Keratinocyte (primary cell): ENCODE data around the gene SDR39U1. TPM values are rescaled to one million over a fixed set of nuclear protein-coding genes. Genes with fewer than 3 reads are reported as not detected.
A peak's percentile ranks its signal among the peaks of the same experiment; 100 is the strongest.

Experiments used
- DNase-seq: peaks from one replicate; pipeline ENCODE4 v3.0.0-alpha.2; 2011; ENCODE audit warnings: low read depth, missing footprints, low spot score
- FAIRE-seq: peaks from 2 replicates; lab custom pipeline; 2011; peaks lifted over from hg19 to GRCh38; lab: Jason Lieb, UNC
- H2AFZ ChIP-seq: 2 replicates; pipeline ENCODE4 v1.6.0; 2012; ENCODE audit warnings: low read length, control low read depth, inconsistent platforms; ENCODE audit not compliant: control insufficient read depth
- H3K27ac ChIP-seq: 2 replicates; pipeline ENCODE4 v1.5.1; 2011; ENCODE audit warnings: low read length; ENCODE audit not compliant: control insufficient read depth, insufficient read depth
- H3K27me3 ChIP-seq: 3 replicates; pipeline ENCODE4 v1.6.0; 2011; ENCODE audit warnings: low read length; ENCODE audit not compliant: control insufficient read depth, insufficient read depth; ENCODE audit errors: extremely low read depth
- H3K36me3 ChIP-seq, 2 experiments: 2 replicates in 1 of 2; 3 replicates in 1 of 2; pipeline ENCODE4 v1.5.1; 2011; ENCODE audit warnings: low read length in 2 of 2, mild to moderate bottlenecking in 1 of 2; ENCODE audit not compliant: control insufficient read depth in 2 of 2, insufficient read depth in 2 of 2; ENCODE audit errors: extremely low read depth in 1 of 2
- H3K4me1 ChIP-seq: 3 replicates; pipeline ENCODE4 v1.5.1; 2011; ENCODE audit warnings: low read length; ENCODE audit not compliant: control insufficient read depth, insufficient read depth; ENCODE audit errors: extremely low read depth
- H3K4me2 ChIP-seq: 3 replicates; pipeline ENCODE4 v1.6.0; 2011; ENCODE audit warnings: low read depth, low read length; ENCODE audit not compliant: control insufficient read depth, insufficient read depth; ENCODE audit errors: extremely low read depth
- H3K4me3 ChIP-seq, 3 experiments: fragments of 200-600 bp in 1 of 3; sonication (generic) in 1 of 3; 2 replicates in 2 of 3; 3 replicates in 1 of 3; pipeline ENCODE4 v1.5.1; 2011 to 2016; ENCODE audit warnings: low read length in 3 of 3, mild to moderate bottlenecking in 3 of 3, control low read depth in 2 of 3, inconsistent platforms in 1 of 3, low read depth in 1 of 3, mixed read lengths in 1 of 3, mixed run types in 1 of 3, moderate library complexity in 1 of 3; ENCODE audit not compliant: control insufficient read depth in 2 of 3, insufficient read depth in 2 of 3; ENCODE audit errors: extremely low read depth in 1 of 3
- H3K79me2 ChIP-seq: 2 replicates; pipeline ENCODE4 v1.6.0; 2012; ENCODE audit warnings: low read length; ENCODE audit not compliant: control insufficient read depth, insufficient read depth
- H3K9ac ChIP-seq: 3 replicates; pipeline ENCODE4 v1.6.0; 2011; ENCODE audit warnings: low read length; ENCODE audit not compliant: control insufficient read depth, insufficient read depth; ENCODE audit errors: extremely low read depth
- H3K9me1 ChIP-seq: 3 replicates; pipeline ENCODE4 v1.6.0; 2011; ENCODE audit warnings: low read length; ENCODE audit not compliant: control insufficient read depth, insufficient read depth; ENCODE audit errors: extremely low read depth
- H3K9me3 ChIP-seq: 2 replicates; pipeline ENCODE4 v1.5.1; 2012; ENCODE audit warnings: low read depth, low read length; ENCODE audit not compliant: control insufficient read depth
- H4K20me1 ChIP-seq: 3 replicates; pipeline ENCODE4 v1.6.0; 2011; ENCODE audit warnings: low read length; ENCODE audit not compliant: control insufficient read depth, insufficient read depth; ENCODE audit errors: extremely low read depth
- CTCF ChIP-seq, 3 experiments: IDR thresholded peaks in 1 of 3; conservative IDR thresholded peaks in 1 of 3; optimal IDR thresholded peaks in 1 of 3; 2 replicates in 2 of 3; 3 replicates in 1 of 3; pipeline versions ENCODE3 to v1.5.1; 2011; ENCODE audit warnings: low read length in 3 of 3, mild to moderate bottlenecking in 3 of 3, moderate library complexity in 2 of 3, control low read depth in 1 of 3, inconsistent platforms in 1 of 3; ENCODE audit not compliant: insufficient read depth in 2 of 3; ENCODE audit errors: extremely low read depth in 1 of 3
- EZH2 ChIP-seq: IDR thresholded peaks from one replicate; pipeline ENCODE4 v1.6.1; 2012; ENCODE audit warnings: inconsistent platforms, mild to moderate bottlenecking, low read length, moderate library complexity
- dilution Hi-C: fragments of 300-500 bp; cut with MboI; formaldehyde crosslinking; loops from one replicate; pipeline ENCODE4 v1.7.0; 2020; ENCODE audit warnings: low sequenced_read_pairs; ENCODE audit not compliant: extremely low pct_ligation_motif_present
- polyA plus RNA-seq, 5 experiments: library from polyadenylated mRNA; depleted of rRNA in 3 of 5; stranded (reverse) in 3 of 5; stranded (forward) in 1 of 5; unstranded in 1 of 5; fragments of >200 nt; gene quantifications; 1 replicate in 1 of 5; 2 replicates in 3 of 5; 3 replicates in 1 of 5; pipeline versions ENCODE4 v1.2.1 to v1.2.3, GENCODE V29; 2011 to 2012; ENCODE audit warnings: missing spikeins in 2 of 5, low read depth in 1 of 5, low replicate concordance in 1 of 5

The SDR39U1 gene
- polyA plus RNA-seq, 1 donor (not counting 4 experiments of a cell fraction or from before 2014, with no cell fraction given): 27.4 TPM

DNA sequence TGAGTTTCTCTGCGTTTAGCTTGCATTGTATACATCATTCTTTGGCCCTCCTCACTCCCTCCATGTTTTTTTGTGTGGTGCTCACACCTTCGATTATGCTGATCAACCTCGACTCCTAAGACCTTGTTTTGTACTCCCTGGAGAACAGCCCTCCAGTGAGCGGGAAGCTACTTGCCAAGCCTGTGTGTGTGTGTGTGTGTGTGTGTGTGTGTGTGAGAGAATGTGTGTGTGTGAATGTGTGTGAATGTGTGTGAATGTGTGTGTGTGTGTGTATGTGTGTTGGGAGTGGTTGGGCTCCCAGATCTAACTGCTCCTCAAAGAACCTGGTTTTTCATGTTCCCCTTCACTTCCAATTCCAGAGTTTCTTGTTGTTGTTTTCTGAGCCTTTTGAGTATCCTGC is 37.8 kb downstream of the SDR39U1 start:
- Histone ChIP-seq H3K79me2 (no peaks in the 10 kb centered on the region), H3K36me3 (no peaks in the 10 kb centered on the region), H3K9me3 (no peaks in the 10 kb centered on the region), H3K4me1 (peaks cover 6% of the 10 kb centered on the region), H2AFZ (no peak overlapping the region), H3K27ac (no peak overlapping the region), H3K27me3 (no peaks in the 10 kb centered on the region), H3K4me2 (no peak overlapping the region), H3K9ac (no peak overlapping the region), H3K9me1 (no peaks in the 10 kb centered on the region), H4K20me1 (no peaks in the 10 kb centered on the region), H3K4me3 (no peak overlapping the region)
- dilution Hi-C loops: no loop called here
- no peak for TF ChIP-seq EZH2
- TF ChIP-seq CTCF (optimal IDR thresholded peaks at IDR 0.05 in 1 of 3, IDR thresholded peaks at IDR 0.05 in 1 of 3, conservative IDR thresholded peaks at IDR 0.05 in 1 of 3; ENCODE audit: extremely low read depth in 1 of 3, insufficient read depth in 2 of 3, low read length in 3 of 3): no peak
- DNase-seq (no peak), FAIRE-seq (no peak)

DNA sequence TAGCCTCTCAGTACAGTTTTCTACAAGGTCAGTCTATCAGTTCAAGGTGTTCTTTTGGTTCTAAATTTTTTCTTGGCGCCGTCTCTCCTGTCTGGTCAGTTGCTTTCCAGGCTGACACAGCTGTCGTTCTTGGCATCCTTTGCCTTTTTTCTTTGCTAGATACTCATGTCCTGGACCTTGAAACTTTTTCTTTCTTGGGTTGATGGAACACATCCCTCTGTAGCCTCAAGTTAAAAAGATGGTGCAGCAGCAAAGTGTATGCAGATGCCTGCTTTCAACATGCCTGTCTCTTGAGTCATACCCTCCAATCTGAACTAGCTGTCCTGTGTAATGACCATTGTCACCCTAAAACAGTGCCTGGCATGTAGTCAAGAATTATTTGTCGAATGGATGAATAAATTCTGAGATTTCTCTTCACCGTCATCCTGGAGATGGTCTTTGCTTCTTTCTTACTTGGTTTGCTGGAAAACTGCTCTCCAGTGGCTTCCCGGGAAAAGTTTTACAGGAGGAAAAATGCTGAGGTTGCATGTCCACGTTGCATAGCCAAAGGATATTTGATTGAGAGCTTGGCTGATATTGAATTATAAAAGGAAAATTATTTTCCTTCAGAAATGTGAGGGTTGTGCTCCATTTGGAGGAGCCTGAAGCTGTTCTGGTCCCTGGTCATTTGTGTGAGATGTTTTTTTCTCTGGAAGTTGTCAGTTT is 39.1 kb downstream of the SDR39U1 start:
- Histone ChIP-seq H3K9ac (no peak overlapping the region), H3K4me1 (peaks cover 12% of the 10 kb centered on the region), H2AFZ (no peak overlapping the region), H3K27me3 (no peaks in the 10 kb centered on the region), H3K79me2 (no peaks in the 10 kb centered on the region), H4K20me1 (no peaks in the 10 kb centered on the region), H3K36me3 (no peaks in the 10 kb centered on the region), H3K27ac (no peak overlapping the region), H3K9me1 (no peaks in the 10 kb centered on the region), H3K4me2 (no peak overlapping the region), H3K4me3 (no peak overlapping the region), H3K9me3 (no peaks in the 10 kb centered on the region)
- FAIRE-seq (peak; percentile 53), DNase-seq (no peak)
- TF ChIP-seq CTCF (optimal IDR thresholded peaks at IDR 0.05 in 1 of 3, IDR thresholded peaks at IDR 0.05 in 1 of 3, conservative IDR thresholded peaks at IDR 0.05 in 1 of 3; ENCODE audit: extremely low read depth in 1 of 3, insufficient read depth in 2 of 3, low read length in 3 of 3) (no peak), EZH2 (no peak)
- dilution Hi-C loops: no loop called here
